ENCODE measurements around the gene CTNNA3.
"Not testable (repeated sequence)": the region's sequence is repeated elsewhere in the genome, so short reads cannot be mapped to it uniquely, and the experiment has no call there.

Gene CTNNA3

GRCh38 chr10:66505003-66505657 is 1190.9 kb downstream of the CTNNA3 start:
- DNase-seq: no peak

- no peak for DNase-seq
These were observed 1194.6 kb downstream of the CTNNA3 start for GRCh38 chr10:66501356-66501755.

- no peak for DNase-seq
These were observed 1212.0 kb downstream of the CTNNA3 start for GRCh38 chr10:66483966-66484365.

- no peak for DNase-seq
These were observed 1223.8 kb downstream of the CTNNA3 start for GRCh38 chr10:66472156-66472555.

GRCh38 chr10:66467042-66467441 is 1229.0 kb downstream of the CTNNA3 start:
- no peak for DNase-seq

- no peak for DNase-seq
These were observed 1229.4 kb downstream of the CTNNA3 start for GRCh38 chr10:66466622-66467021.

GRCh38 chr10:66463611-66464010 is 1232.4 kb downstream of the CTNNA3 start:
- DNase-seq: no peak

- no peak for DNase-seq
These were observed 1238.4 kb downstream of the CTNNA3 start for GRCh38 chr10:66457629-66458028.

GRCh38 chr10:66455304-66455703 is 1240.7 kb downstream of the CTNNA3 start:
- DNase-seq: no peak

GRCh38 chr10:66440568-66440967 is 1255.4 kb downstream of the CTNNA3 start:
- no peak for DNase-seq

GRCh38 chr10:66414943-66415342 is 1281.1 kb downstream of the CTNNA3 start:
- no peak for DNase-seq

GRCh38 chr10:66405566-66405965 is 1290.4 kb downstream of the CTNNA3 start:
- DNase-seq: no peak

GRCh38 chr10:66398669-66399068 is 1297.3 kb downstream of the CTNNA3 start:
- no peak for DNase-seq

- DNase-seq: no peak
These were observed 1301.5 kb downstream of the CTNNA3 start for GRCh38 chr10:66394342-66395063.

- no peak for DNase-seq
These were observed 1305.1 kb downstream of the CTNNA3 start for GRCh38 chr10:66390926-66391325.

GRCh38 chr10:66381045-66381444 is 1315.0 kb downstream of the CTNNA3 start:
- no peak for DNase-seq

GRCh38 chr10:66378117-66378876 is 1317.7 kb downstream of the CTNNA3 start:
- no peak for DNase-seq

- no peak for DNase-seq
These were observed 1327.8 kb downstream of the CTNNA3 start for GRCh38 chr10:66368146-66368545.

- DNase-seq: no peak
These were observed 1329.8 kb downstream of the CTNNA3 start for GRCh38 chr10:66366163-66366562.

- no peak for DNase-seq
These were observed 1330.3 kb downstream of the CTNNA3 start for GRCh38 chr10:66365686-66366085.

- DNase-seq: no peak
These were observed 1333.5 kb downstream of the CTNNA3 start for GRCh38 chr10:66362522-66362921.

- not testable (repeated sequence) for DNase-seq
These were observed 1342.2 kb downstream of the CTNNA3 start for GRCh38 chr10:66353822-66354221.

GRCh38 chr10:66353422-66353821 is 1342.6 kb downstream of the CTNNA3 start:
- DNase-seq: no peak
